T1000 (cell line): ENCODE measurements around the gene SGCD.

Source experiments
- DNase-seq: peaks from one replicate; lab custom pipeline; 2025; ENCODE audit warnings: mixed read lengths; lab: John Stamatoyannopoulos, UW

The SGCD gene

GRCh38 chr5:156513123-156513815, 186.3 kb downstream of the SGCD start:
- DNase-seq: no peak

- DNase-seq: no peak
Observed at GRCh38 chr5:156515121-156515520, 188.2 kb downstream of the SGCD start.

GRCh38 chr5:156515803-156516360, 188.9 kb downstream of the SGCD start:
- no peak for DNase-seq

- no peak for DNase-seq
Observed at GRCh38 chr5:156522651-156523529, 195.9 kb downstream of the SGCD start.

GRCh38 chr5:156523607-156524006, 196.6 kb downstream of the SGCD start:
- no peak for DNase-seq

GRCh38 chr5:156526081-156526925, 199.3 kb downstream of the SGCD start:
- DNase-seq: no peak

- DNase-seq: no peak
Observed at GRCh38 chr5:156527611-156528010, 200.6 kb downstream of the SGCD start.

GRCh38 chr5:156528673-156529072, 201.7 kb downstream of the SGCD start:
- no peak for DNase-seq

GRCh38 chr5:156529892-156530291, 202.9 kb downstream of the SGCD start:
- no peak for DNase-seq

GRCh38 chr5:156531199-156531598, 204.2 kb downstream of the SGCD start:
- DNase-seq: no peak

- no peak for DNase-seq
Observed at GRCh38 chr5:156532921-156533320, 206.0 kb downstream of the SGCD start.

- no peak for DNase-seq
Observed at GRCh38 chr5:156534085-156534484, 207.1 kb downstream of the SGCD start.

- no peak for DNase-seq
Observed at GRCh38 chr5:156534906-156535485, 208.0 kb downstream of the SGCD start.

- no peak for DNase-seq
Observed at GRCh38 chr5:156540491-156540890, 213.5 kb downstream of the SGCD start.

- DNase-seq: no peak
Observed at GRCh38 chr5:156541582-156541981, 214.6 kb downstream of the SGCD start.

GRCh38 chr5:156543348-156544145, 216.6 kb downstream of the SGCD start:
- DNase-seq: no peak

GRCh38 chr5:156552855-156553358, 225.9 kb downstream of the SGCD start:
- DNase-seq: no peak

GRCh38 chr5:156556666-156557406, 229.9 kb downstream of the SGCD start:
- DNase-seq: no peak

GRCh38 chr5:156560002-156560401, 233.0 kb downstream of the SGCD start:
- DNase-seq: no peak

GRCh38 chr5:156561651-156562050, 234.7 kb downstream of the SGCD start:
- no peak for DNase-seq
